ENCODE results near the gene SAT2. TPM values are rescaled to one million over a fixed set of nuclear protein-coding genes. Genes with fewer than 3 reads are reported as not detected.
A peak's percentile ranks its signal among the peaks of the same experiment; 100 is the strongest.

SAT2 gene
- polyA plus RNA-seq, 1 donor (not counting 4 experiments of a cell fraction or from before 2014, with no cell fraction given) = 23.5 TPM

GRCh38 chr17:7589891-7590691, 37.5 kb downstream of the SAT2 start, which contains the start of gene SOX15:
SOX15 (minus strand) TSS chr17:7590094; CDS start chr17:7589676, 418 bp downstream.
- Histone ChIP-seq H3K36me3 (ENCODE audit: control insufficient read depth in 2 of 2, extremely low read depth in 1 of 2, insufficient read depth in 2 of 2, low read length in 2 of 2) (peaks cover 36 to 56% of the 10 kb centered on the region in 2 experiments), H3K4me3 (ENCODE audit: control insufficient read depth in 2 of 3, extremely low read depth in 1 of 3, insufficient read depth in 2 of 3, low read depth in 1 of 3, low read length in 3 of 3) (peak within 1 kb of the TSS; percentile 78 to 98 (median 92)), H3K27me3 (ENCODE audit: control insufficient read depth, extremely low read depth, insufficient read depth, low read length) (no peaks in the 10 kb centered on the region), H3K9me1 (ENCODE audit: control insufficient read depth, extremely low read depth, insufficient read depth, low read length) (no peaks in the 10 kb centered on the region), H3K4me2 (ENCODE audit: control insufficient read depth, extremely low read depth, insufficient read depth, low read depth, low read length) (peak within 1 kb of the TSS; percentile 97), H3K9me3 (ENCODE audit: control insufficient read depth, low read depth, low read length) (no peaks in the 10 kb centered on the region), H3K27ac (ENCODE audit: control insufficient read depth, insufficient read depth, low read length) (peak within 1 kb of the TSS; percentile 99), H3K9ac (ENCODE audit: control insufficient read depth, extremely low read depth, insufficient read depth, low read length) (peak within 1 kb of the TSS; percentile 91), H2AFZ (ENCODE audit: control insufficient read depth, low read length) (no peak within 1 kb of the TSS), H3K79me2 (ENCODE audit: control insufficient read depth, insufficient read depth, low read length) (peaks cover 39% of the 10 kb centered on the region), H3K4me1 (ENCODE audit: control insufficient read depth, extremely low read depth, insufficient read depth, low read length) (peaks cover 31% of the 10 kb centered on the region), H4K20me1 (ENCODE audit: control insufficient read depth, extremely low read depth, insufficient read depth, low read length) (no peaks in the 10 kb centered on the region)
- dilution Hi-C loops (cut with MboI; ENCODE audit: extremely low pct_ligation_motif_present, low sequenced_read_pairs) = no loop called here
- DNase-seq (ENCODE audit: low read depth, low spot score) (no peak), FAIRE-seq (peak; percentile 20)
- no peak for TF ChIP-seq EZH2 (IDR thresholded peaks at IDR 0.05; ENCODE audit: low read length)
- TF ChIP-seq, protein P1, sequence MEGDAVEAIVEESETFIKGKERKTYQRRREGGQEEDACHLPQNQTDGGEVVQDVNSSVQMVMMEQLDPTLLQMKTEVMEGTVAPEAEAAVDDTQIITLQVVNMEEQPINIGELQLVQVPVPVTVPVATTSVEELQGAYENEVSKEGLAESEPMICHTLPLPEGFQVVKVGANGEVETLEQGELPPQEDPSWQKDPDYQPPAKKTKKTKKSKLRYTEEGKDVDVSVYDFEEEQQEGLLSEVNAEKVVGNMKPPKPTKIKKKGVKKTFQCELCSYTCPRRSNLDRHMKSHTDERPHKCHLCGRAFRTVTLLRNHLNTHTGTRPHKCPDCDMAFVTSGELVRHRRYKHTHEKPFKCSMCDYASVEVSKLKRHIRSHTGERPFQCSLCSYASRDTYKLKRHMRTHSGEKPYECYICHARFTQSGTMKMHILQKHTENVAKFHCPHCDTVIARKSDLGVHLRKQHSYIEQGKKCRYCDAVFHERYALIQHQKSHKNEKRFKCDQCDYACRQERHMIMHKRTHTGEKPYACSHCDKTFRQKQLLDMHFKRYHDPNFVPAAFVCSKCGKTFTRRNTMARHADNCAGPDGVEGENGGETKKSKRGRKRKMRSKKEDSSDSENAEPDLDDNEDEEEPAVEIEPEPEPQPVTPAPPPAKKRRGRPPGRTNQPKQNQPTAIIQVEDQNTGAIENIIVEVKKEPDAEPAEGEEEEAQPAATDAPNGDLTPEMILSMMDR (optimal IDR thresholded peaks at IDR 0.05 in 1 of 3, IDR thresholded peaks at IDR 0.05 in 1 of 3, conservative IDR thresholded peaks at IDR 0.05 in 1 of 3; ENCODE audit: extremely low read depth in 1 of 3, insufficient read depth in 2 of 3, low read length in 3 of 3) = peak in 1 of 3 experiments; percentile 5

DNA sequence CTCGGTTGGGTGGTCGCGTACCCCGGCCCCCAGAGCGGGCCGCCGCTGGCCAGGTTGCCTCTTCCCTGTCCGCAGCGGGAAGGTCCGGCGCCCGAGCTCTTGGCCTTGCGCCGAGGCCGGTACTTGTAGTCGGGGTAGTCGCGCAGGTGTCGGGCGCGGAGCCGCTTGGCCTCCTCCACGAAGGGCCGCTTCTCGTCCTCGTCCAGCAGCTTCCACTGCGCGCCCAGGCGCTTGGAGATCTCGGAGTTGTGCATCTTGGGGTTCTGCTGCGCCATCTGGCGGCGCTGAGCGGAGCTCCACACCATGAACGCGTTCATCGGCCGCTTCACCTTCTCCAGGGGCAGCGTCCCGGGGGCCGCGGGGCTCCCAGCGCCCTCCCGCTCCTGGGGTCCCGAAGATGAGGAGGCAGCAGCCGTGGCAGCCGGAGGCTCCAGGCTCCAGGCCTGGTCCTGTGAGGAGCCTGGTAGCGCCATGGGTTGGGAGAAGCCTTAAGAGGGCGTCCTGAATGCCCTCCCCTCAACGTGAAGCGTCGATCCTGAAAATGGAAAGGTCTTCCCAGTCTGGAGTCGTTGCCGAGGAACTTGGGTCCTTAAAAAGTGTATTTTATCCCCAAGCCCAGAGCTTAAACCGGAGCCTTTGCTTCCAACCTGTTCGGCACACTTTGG, 38.3 kb downstream of the SAT2 start:
- FAIRE-seq (peak; percentile 57), DNase-seq (ENCODE audit: low read depth, low spot score) (no peak)
- Histone ChIP-seq H3K4me1 (ENCODE audit: control insufficient read depth, extremely low read depth, insufficient read depth, low read length) (peaks cover 35% of the 10 kb centered on the region), H3K27ac (ENCODE audit: control insufficient read depth, insufficient read depth, low read length) (peak overlapping the region; percentile 99), H3K27me3 (ENCODE audit: control insufficient read depth, extremely low read depth, insufficient read depth, low read length) (no peaks in the 10 kb centered on the region), H3K79me2 (ENCODE audit: control insufficient read depth, insufficient read depth, low read length) (peaks cover 43% of the 10 kb centered on the region), H3K9ac (ENCODE audit: control insufficient read depth, extremely low read depth, insufficient read depth, low read length) (peak overlapping the region; percentile 91), H3K4me3 (ENCODE audit: control insufficient read depth in 2 of 3, extremely low read depth in 1 of 3, insufficient read depth in 2 of 3, low read depth in 1 of 3, low read length in 3 of 3) (peak overlapping the region; percentile 78 to 98 (median 92)), H4K20me1 (ENCODE audit: control insufficient read depth, extremely low read depth, insufficient read depth, low read length) (no peaks in the 10 kb centered on the region), H3K36me3 (ENCODE audit: control insufficient read depth in 2 of 2, extremely low read depth in 1 of 2, insufficient read depth in 2 of 2, low read length in 2 of 2) (peaks cover 32 to 49% of the 10 kb centered on the region in 2 experiments), H3K9me3 (ENCODE audit: control insufficient read depth, low read depth, low read length) (no peaks in the 10 kb centered on the region), H2AFZ (ENCODE audit: control insufficient read depth, low read length) (no peak overlapping the region), H3K4me2 (ENCODE audit: control insufficient read depth, extremely low read depth, insufficient read depth, low read depth, low read length) (peak overlapping the region; percentile 97), H3K9me1 (ENCODE audit: control insufficient read depth, extremely low read depth, insufficient read depth, low read length) (no peaks in the 10 kb centered on the region)
- TF ChIP-seq EZH2 (IDR thresholded peaks at IDR 0.05; ENCODE audit: low read length) = no peak
- TF ChIP-seq, protein P1 (optimal IDR thresholded peaks at IDR 0.05 in 1 of 3, IDR thresholded peaks at IDR 0.05 in 1 of 3, conservative IDR thresholded peaks at IDR 0.05 in 1 of 3; ENCODE audit: extremely low read depth in 1 of 3, insufficient read depth in 2 of 3, low read length in 3 of 3) = peak; percentile 75 to 93 (median 86)
- dilution Hi-C loops (cut with MboI; ENCODE audit: extremely low pct_ligation_motif_present, low sequenced_read_pairs) = no loop called here

Data from keratinocyte (primary cell).